GM06990 (cell line): ENCODE measurements around the gene ATAD3B.
"Not testable (repeated sequence)": the region's sequence is repeated elsewhere in the genome, so short reads cannot be mapped to it uniquely, and the experiment has no call there.

Experiments
- DNase-seq: peaks from one replicate; pipeline ENCODE4 v3.0.0-alpha.2; 2011; ENCODE audit not compliant: insufficient read length; ENCODE audit errors: extremely low read depth
- H3K27me3 ChIP-seq: replicated peaks from 2 replicates; pipeline ENCODE4 v1.6.0; 2011; ENCODE audit warnings: low read length; ENCODE audit not compliant: control insufficient read depth, insufficient read depth
- H3K36me3 ChIP-seq: 2 replicates; pipeline ENCODE4 v1.5.1; 2011; ENCODE audit warnings: low read length; ENCODE audit not compliant: control insufficient read depth, insufficient read depth
- H3K4me3 ChIP-seq: replicated peaks from 2 replicates; pipeline ENCODE4 v1.5.1; 2011; ENCODE audit warnings: low read depth, mild to moderate bottlenecking, control low read depth, low read length
- TF ChIP-seq, protein P1 (sequence below): IDR thresholded peaks from 2 replicates; pipeline ENCODE4 v1.5.1; 2011; ENCODE audit warnings: low read length, control low read depth, mild to moderate bottlenecking, inconsistent platforms; ENCODE audit not compliant: insufficient read depth, poor library complexity, severe bottlenecking

The ATAD3B gene

DNA sequence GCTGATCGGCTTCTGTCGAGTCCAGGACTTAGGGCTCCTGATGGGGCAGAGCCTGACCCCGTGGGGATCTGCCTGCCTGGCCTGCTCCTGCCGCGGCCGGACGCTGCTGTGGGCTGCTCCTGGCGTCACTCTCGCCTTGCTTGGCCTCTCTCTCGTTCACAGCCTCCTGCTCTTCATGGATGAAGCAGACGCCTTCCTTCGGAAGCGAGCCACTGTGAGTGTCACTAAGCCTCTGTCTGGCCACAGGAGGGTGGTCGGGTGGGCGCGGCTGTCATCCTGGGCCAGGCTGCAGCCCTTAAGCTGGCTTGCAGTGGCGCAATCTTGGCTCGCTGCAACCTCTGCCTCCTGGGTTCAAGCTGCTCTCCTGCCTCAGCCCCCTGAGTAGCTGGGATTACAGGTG, 16.1 kb downstream of the ATAD3B start:
- DNase-seq, result no peak
- TF ChIP-seq, protein P1, sequence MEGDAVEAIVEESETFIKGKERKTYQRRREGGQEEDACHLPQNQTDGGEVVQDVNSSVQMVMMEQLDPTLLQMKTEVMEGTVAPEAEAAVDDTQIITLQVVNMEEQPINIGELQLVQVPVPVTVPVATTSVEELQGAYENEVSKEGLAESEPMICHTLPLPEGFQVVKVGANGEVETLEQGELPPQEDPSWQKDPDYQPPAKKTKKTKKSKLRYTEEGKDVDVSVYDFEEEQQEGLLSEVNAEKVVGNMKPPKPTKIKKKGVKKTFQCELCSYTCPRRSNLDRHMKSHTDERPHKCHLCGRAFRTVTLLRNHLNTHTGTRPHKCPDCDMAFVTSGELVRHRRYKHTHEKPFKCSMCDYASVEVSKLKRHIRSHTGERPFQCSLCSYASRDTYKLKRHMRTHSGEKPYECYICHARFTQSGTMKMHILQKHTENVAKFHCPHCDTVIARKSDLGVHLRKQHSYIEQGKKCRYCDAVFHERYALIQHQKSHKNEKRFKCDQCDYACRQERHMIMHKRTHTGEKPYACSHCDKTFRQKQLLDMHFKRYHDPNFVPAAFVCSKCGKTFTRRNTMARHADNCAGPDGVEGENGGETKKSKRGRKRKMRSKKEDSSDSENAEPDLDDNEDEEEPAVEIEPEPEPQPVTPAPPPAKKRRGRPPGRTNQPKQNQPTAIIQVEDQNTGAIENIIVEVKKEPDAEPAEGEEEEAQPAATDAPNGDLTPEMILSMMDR, result no peak
- Histone ChIP-seq H3K36me3 (peaks cover 43% of the 10 kb centered on the region), H3K27me3 (no peaks in the 10 kb centered on the region), H3K4me3 (no peak overlapping the region)

DNA sequence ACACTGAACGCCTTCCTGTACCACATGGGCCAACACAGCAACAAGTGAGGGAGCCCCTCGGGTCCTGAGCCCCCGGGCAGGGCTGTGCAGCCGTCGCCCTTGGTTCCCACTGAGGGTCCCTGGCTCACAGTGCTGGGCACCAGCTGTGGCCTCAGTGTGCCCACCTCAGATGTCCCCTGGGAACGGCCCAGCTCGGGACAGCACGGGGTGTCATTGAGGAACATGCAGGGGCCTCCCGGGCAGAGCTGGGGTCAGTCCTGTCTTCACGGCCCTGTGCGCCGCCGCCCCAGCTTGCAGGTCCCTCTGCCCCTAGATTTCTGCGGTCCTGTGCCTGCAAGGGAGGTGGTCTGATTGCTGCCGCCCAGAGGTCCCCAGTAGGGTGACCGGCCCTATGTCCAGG, 17.7 kb downstream of the ATAD3B start:
- no peak for DNase-seq
- TF ChIP-seq, protein P1, result no peak
- Histone ChIP-seq H3K36me3 (peaks cover 35% of the 10 kb centered on the region), H3K4me3 (no peak overlapping the region), H3K27me3 (no peaks in the 10 kb centered on the region)

DNA sequence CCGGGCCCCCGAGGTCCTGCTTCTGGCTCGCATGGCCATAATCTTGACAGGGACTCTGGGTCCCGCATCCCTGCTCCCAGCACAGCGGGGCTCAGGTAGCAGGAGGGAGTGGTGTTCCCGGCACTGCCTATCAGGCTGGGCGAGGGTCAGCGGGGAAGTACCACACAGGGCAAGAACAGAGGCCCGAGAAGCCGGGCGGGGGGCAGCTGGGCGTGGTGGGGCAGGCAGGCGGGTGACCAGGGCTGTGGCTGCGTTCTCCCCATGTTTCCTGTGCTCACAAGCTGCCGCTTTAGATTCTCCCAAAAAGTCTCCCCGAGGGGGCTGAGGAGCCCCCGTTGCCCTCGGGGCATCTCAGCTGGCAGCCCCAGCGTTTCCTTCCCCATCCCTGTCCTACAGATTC, 18.3 kb downstream of the ATAD3B start:
- Histone ChIP-seq H3K36me3 (peaks cover 35% of the 10 kb centered on the region), H3K27me3 (no peaks in the 10 kb centered on the region), H3K4me3 (no peak overlapping the region)
- no peak for DNase-seq
- TF ChIP-seq, protein P1, result no peak

DNA sequence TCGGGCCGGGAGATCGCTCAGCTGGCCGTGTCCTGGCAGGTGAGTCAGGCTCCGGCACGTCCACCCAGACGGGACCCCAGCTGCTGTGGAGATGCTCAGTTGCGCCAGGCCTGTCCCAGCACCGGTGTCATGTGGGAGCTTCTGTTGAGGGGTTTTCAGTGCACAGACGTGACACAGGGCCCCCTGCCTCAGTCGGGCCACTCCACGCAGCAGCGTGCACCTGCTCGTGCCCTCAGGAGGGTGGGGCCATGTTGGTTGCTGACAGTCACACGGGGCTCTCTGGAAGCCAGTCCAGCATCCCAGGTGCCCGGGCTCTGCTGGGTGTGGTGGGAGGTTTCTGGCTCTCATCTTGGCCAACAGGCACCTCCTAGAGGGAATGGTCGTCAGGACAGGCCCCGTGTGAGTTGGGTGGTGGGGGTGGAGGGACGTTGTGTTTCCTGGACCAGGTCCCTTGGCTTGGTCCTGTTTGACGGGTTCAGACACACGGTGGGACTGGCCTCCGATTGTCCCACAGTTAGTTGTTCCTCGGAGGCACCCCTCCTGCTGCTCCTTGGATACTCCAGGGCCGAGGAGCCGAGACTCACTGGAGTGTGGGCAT, 19.2 kb downstream of the ATAD3B start:
- no peaks in the 10 kb centered on the region for H3K27me3 ChIP-seq
- H3K4me3 ChIP-seq, result no peak overlapping the region
- TF ChIP-seq, protein P1, result no peak
- H3K36me3 ChIP-seq, result peaks cover 35% of the 10 kb centered on the region
- no peak for DNase-seq

DNA sequence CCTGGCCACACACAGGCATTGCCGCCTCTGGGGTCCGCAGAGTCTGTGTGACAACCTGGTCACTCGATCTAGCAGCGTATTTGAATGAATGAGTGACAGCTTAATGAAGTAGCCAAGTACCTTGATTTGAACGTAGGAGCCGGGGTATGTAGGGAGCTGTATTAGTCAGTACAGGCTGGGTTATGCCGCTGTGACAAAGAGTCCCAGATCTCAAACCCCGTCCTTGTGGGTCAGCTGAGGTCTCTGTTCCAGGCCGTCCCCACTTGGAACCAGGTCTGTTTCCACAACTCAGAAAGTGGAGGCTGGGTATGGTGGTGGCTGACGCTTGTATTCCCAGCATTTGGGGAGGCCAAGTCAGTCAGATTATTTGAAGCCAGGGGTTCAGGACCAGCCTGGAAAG, 20.0 kb downstream of the ATAD3B start:
- Histone ChIP-seq H3K36me3 (peaks cover 31% of the 10 kb centered on the region), H3K4me3 (no peak overlapping the region), H3K27me3 (no peaks in the 10 kb centered on the region)
- no peak for DNase-seq
- TF ChIP-seq, protein P1, result no peak

DNA sequence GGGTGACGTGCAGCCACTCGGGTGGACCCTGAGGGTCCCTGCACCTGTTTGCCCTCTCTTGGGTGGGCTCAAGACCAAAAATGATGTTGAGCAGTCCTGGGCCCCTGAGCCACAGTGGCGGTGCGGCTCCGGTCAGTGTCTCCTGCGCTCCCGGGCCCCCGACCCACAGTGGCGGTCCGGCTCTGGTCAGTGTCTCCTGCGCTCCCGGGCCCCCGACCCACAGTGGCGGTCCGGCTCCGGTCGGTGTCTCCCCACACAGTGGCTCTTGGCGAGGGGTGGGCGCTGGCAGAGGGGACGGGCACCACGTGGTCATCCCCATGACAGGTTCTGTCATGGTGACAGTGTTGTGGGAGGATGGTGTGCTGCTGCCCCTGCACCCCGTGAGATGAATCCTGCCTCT, 22.7 kb downstream of the ATAD3B start:
- not testable (repeated sequence) for DNase-seq, H3K4me3 ChIP-seq, H3K27me3 ChIP-seq
- peaks cover 22% of the 10 kb centered on the region for H3K36me3 ChIP-seq

DNA sequence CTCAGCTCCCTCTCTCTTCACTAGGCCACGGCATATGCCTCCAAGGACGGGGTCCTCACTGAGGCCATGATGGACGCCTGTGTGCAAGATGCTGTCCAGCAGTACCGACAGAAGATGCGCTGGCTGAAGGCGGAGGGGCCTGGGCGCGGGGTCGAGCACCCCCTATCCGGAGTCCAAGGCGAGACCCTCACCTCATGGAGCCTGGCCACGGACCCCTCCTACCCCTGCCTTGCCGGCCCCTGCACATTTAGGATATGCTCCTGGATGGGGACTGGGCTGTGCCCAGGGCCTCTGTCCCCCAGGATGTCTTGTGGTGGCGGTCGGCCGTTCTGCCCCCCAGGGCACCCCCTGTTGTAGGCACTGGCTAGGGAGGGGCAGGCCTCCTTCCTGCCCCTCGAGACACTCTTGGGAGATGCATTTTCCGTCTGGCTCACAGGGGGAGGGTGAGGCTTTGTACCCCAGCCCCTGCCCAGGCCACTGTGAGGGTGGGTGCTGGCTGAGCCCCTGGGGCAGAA, 24.0 kb downstream of the ATAD3B start:
- not testable (repeated sequence) for H3K4me3 ChIP-seq, DNase-seq, H3K27me3 ChIP-seq
- H3K36me3 ChIP-seq, result peaks cover 13% of the 10 kb centered on the region
